ENCODE data around the gene UBQLN1. TPM values are rescaled to one million over a fixed set of nuclear protein-coding genes. Genes with fewer than 3 reads are reported as not detected.

UBQLN1 gene
- total RNA-seq, 2 experiments from 2014 or later: 95.6 to 101 TPM

GRCh38 chr9:83699615-83700014 is 8.1 kb downstream of the UBQLN1 start:
- ChIA-PET POLR2A (interaction anchor here (1.2 kb wide), 1 partner anchor 8 kb away, joined by 4 read pairs; the partner anchor contains the start of gene UBQLN1), CTCF (interaction anchor here (0.8 to 1.1 kb wide), 2 partner anchors 51 to 71 kb away, joined by 3 read pairs; no protein-coding TSS in a partner anchor)

- CTCF ChIA-PET: interaction anchor here (1.1 kb wide), 1 partner anchor 71 kb away, joined by 3 read pairs; no protein-coding TSS in a partner anchor
Measured at GRCh38 chr9:83698976-83699585, 8.7 kb downstream of the UBQLN1 start.

GRCh38 chr9:83691492-83691891 is 16.3 kb downstream of the UBQLN1 start:
- POLR2A ChIA-PET: interaction anchor here (2.7 kb wide), 1 partner anchor 16 kb away, joined by 10 read pairs; the partner anchor contains the start of gene UBQLN1
- CTCF ChIA-PET: no interaction called here

More at GRCh38 chr9:83698976-83699585, 8.7 kb downstream of the UBQLN1 start:
- POLR2A ChIA-PET: interaction anchor here (1.2 kb wide), 1 partner anchor 9 kb away, joined by 4 read pairs; the partner anchor contains the start of gene UBQLN1

GRCh38 chr9:83688921-83689320 is 18.8 kb downstream of the UBQLN1 start:
- ChIA-PET POLR2A (interaction anchor here (1.1 kb wide), 1 partner anchor 18 kb away, joined by 9 read pairs; no protein-coding TSS in a partner anchor), CTCF (interaction anchor here (0.9 kb wide), 1 partner anchor 23 kb away, joined by 3 read pairs; no protein-coding TSS in a partner anchor)

GRCh38 chr9:83681490-83681889 is 26.3 kb downstream of the UBQLN1 start:
- ChIA-PET POLR2A (no interaction called here), CTCF (no interaction called here)

GRCh38 chr9:83680233-83680632 is 27.5 kb downstream of the UBQLN1 start:
- POLR2A ChIA-PET: no interaction called here
- CTCF ChIA-PET: no interaction called here

- CTCF ChIA-PET: interaction anchor here (0.6 kb wide), 1 partner anchor 1077 kb away, joined by 3 read pairs; no protein-coding TSS in a partner anchor
- POLR2A ChIA-PET: interaction anchor here (0.6 kb wide), 1 partner anchor 19 kb away, joined by 3 read pairs; no protein-coding TSS in a partner anchor
Measured at GRCh38 chr9:83677596-83677995, 30.2 kb downstream of the UBQLN1 start.

GRCh38 chr9:83675466-83675865 is 32.3 kb downstream of the UBQLN1 start:
- CTCF ChIA-PET: no interaction called here
- POLR2A ChIA-PET: no interaction called here

GRCh38 chr9:83671451-83671850 is 36.3 kb downstream of the UBQLN1 start:
- POLR2A ChIA-PET: no interaction called here
- CTCF ChIA-PET: no interaction called here

GRCh38 chr9:83670381-83670780 is 37.4 kb downstream of the UBQLN1 start:
- ChIA-PET POLR2A (no interaction called here), CTCF (interaction anchor here (1.3 kb wide), 1 partner anchor 21 kb away, joined by 3 read pairs; no protein-coding TSS in a partner anchor)

- POLR2A ChIA-PET: no interaction called here
- CTCF ChIA-PET: interaction anchor here (0.6 kb wide), 1 partner anchor 147 kb away, joined by 3 read pairs; no protein-coding TSS in a partner anchor
Measured at GRCh38 chr9:83669067-83669466, 38.7 kb downstream of the UBQLN1 start.

GRCh38 chr9:83665580-83666200 is 42.1 kb downstream of the UBQLN1 start:
- POLR2A ChIA-PET: no interaction called here
- CTCF ChIA-PET: interaction anchor here (0.8 to 1.2 kb wide), 2 partner anchors 9 to 43 kb away, joined by 3 read pairs; no protein-coding TSS in a partner anchor

- ChIA-PET POLR2A (no interaction called here), CTCF (interaction anchor here (2.5 kb wide), 1 partner anchor 14 kb away, joined by 10 read pairs; no protein-coding TSS in a partner anchor)
Measured at GRCh38 chr9:83662933-83663332, 44.8 kb downstream of the UBQLN1 start.

- CTCF ChIA-PET: interaction anchor here (1.5 kb wide), 1 partner anchor 9 kb away, joined by 3 read pairs; no protein-coding TSS in a partner anchor
Measured at GRCh38 chr9:83656952-83657351, 50.8 kb downstream of the UBQLN1 start.

GRCh38 chr9:83656032-83656680 is 51.6 kb downstream of the UBQLN1 start:
- CTCF ChIA-PET: interaction anchor here (1.5 kb wide), 1 partner anchor 10 kb away, joined by 3 read pairs; no protein-coding TSS in a partner anchor
- POLR2A ChIA-PET: no interaction called here

More at GRCh38 chr9:83656952-83657351, 50.8 kb downstream of the UBQLN1 start:
- POLR2A ChIA-PET: no interaction called here

GRCh38 chr9:83655433-83655832 is 52.3 kb downstream of the UBQLN1 start:
- ChIA-PET POLR2A (no interaction called here), CTCF (no interaction called here)

- ChIA-PET POLR2A (no interaction called here), CTCF (interaction anchor here (0.6 kb wide), 1 partner anchor 369 kb away, joined by 3 read pairs; no protein-coding TSS in a partner anchor)
Measured at GRCh38 chr9:83652433-83652832, 55.3 kb downstream of the UBQLN1 start.

- POLR2A ChIA-PET: no interaction called here
- CTCF ChIA-PET: interaction anchor here (0.6 kb wide), 1 partner anchor 282 kb away, joined by 3 read pairs; no protein-coding TSS in a partner anchor
Measured at GRCh38 chr9:83651558-83651957, 56.2 kb downstream of the UBQLN1 start.

GRCh38 chr9:83649515-83649914 is 58.2 kb downstream of the UBQLN1 start:
- ChIA-PET POLR2A (no interaction called here), CTCF (interaction anchor here (1.0 to 2.2 kb wide), 5 partner anchors 13 to 315 kb away, joined by 3 to 10 read pairs (median 7); no protein-coding TSS in a partner anchor)

GRCh38 chr9:83649080-83649479 is 58.7 kb downstream of the UBQLN1 start:
- CTCF ChIA-PET: interaction anchor here (0.7 to 2.2 kb wide), 6 partner anchors 13 to 315 kb away, joined by 3 to 10 read pairs (median 5); no protein-coding TSS in a partner anchor
- POLR2A ChIA-PET: no interaction called here

Data from activated CD8-positive, alpha-beta memory T cell treated with anti-CD3 and anti-CD28 coated beads for 36 hours (primary cell).